Cardiac fibroblast (primary cell): ENCODE results near the gene CD151.
A peak's percentile ranks its signal among the peaks of the same experiment; 100 is the strongest.

Experiments used
- DNase-seq, 2 donors: peaks; one replicate each; pipeline versions ENCODE4 v3.0.0 to v3.0.0-alpha.2; 2010; ENCODE audit warnings: low read depth in 2 of 2
- H3K4me3 ChIP-seq, 2 donors: replicated peaks in 1 of 2; 1 replicate in 1 of 2; 2 replicates in 1 of 2; pipeline ENCODE4 v1.5.1; 2011; ENCODE audit warnings: low read depth in 2 of 2, low read length in 2 of 2, mild to moderate bottlenecking in 2 of 2, moderate library complexity in 1 of 2
- TF ChIP-seq, protein P1 (sequence below): IDR thresholded peaks from one replicate; pipeline ENCODE4 v1.5.1; 2011; ENCODE audit warnings: low read depth, mild to moderate bottlenecking, low read length, inconsistent platforms

CD151 gene

DNA sequence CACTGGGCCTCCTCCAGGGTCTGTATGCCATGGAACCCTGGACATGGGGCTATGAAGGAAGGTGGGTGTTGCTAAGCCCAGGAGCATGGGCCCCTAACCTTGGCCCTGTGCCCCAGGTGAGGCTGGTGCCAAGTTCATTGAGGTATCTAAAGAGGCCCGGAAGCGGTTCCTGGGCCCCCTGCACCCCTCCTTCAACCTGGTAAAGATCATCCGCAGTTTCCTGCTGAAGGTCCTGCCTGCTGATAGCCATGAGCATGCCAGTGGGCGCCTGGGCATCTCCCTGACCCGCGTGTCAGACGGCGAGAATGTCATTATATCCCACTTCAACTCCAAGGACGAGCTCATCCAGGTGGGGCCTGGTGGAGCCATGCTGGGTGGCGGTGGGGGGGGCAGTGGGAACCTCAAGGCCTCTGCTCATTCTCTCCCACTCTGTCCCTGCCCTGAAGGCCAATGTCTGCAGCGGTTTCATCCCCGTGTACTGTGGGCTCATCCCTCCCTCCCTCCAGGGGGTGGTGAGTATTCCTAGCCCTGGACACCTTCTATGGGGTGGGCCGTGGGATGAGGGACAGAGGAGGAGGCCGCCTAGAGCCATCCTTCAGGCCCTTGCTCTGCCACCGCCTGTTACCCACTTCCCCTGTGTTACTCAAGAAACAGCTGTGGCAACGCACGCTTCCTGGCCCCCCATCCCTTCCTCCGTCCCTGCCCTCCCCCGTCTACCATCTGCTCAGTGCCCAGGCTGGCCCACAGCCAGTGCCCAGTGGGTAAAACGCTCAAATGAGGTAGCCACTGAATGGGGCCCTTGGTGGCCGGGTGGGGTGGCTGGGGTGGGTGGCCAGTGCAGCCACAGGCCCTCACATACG lies 11.0 kb upstream of the CD151 start:
- peak overlapping the region in 1 of 2 donors; percentile 76 for H3K4me3 ChIP-seq
- no peak for DNase-seq
- TF ChIP-seq, protein P1, sequence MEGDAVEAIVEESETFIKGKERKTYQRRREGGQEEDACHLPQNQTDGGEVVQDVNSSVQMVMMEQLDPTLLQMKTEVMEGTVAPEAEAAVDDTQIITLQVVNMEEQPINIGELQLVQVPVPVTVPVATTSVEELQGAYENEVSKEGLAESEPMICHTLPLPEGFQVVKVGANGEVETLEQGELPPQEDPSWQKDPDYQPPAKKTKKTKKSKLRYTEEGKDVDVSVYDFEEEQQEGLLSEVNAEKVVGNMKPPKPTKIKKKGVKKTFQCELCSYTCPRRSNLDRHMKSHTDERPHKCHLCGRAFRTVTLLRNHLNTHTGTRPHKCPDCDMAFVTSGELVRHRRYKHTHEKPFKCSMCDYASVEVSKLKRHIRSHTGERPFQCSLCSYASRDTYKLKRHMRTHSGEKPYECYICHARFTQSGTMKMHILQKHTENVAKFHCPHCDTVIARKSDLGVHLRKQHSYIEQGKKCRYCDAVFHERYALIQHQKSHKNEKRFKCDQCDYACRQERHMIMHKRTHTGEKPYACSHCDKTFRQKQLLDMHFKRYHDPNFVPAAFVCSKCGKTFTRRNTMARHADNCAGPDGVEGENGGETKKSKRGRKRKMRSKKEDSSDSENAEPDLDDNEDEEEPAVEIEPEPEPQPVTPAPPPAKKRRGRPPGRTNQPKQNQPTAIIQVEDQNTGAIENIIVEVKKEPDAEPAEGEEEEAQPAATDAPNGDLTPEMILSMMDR: no peak

DNA sequence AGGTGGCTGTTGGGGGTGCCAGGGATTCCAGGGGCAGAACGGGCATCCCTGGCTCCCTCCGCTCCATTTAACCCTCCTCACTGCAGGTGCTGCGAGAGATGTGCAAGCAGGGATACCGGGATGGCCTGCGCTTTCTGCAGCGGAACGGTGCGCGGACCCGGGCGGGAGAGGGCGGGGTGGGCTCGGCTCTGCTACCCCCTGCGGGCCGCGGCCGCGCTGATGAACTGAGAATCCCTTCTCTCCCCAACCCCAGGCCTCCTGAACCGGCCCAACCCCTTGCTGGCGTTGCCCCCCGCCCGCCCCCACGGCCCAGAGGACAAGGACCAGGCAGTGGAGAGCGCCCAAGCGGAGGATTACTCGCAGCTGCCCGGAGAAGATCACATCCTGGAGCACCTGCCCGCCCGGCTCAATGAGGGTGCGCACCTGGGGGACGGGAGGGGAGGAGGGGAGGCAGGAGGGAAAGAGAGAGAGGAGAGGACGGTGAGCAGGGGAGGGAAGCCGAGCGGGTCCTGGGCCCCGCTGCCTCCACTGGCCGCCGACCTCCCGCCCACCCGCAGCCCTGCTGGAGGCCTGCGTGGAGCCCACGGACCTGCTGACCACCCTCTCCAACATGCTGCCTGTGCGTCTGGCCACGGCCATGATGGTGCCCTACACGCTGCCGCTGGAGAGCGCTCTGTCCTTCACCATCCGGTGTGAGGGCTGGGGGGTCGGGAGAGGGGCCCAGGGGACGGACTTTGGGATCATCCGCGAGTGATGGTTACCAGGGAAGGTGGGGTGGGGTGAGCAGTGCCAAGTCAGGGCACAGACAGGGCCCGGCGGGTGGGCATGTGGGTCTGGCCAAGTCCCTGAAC lies 9.1 kb upstream of the CD151 start:
- no peak overlapping the region for H3K4me3 ChIP-seq
- TF ChIP-seq, protein P1: no peak
- no peak for DNase-seq

DNA sequence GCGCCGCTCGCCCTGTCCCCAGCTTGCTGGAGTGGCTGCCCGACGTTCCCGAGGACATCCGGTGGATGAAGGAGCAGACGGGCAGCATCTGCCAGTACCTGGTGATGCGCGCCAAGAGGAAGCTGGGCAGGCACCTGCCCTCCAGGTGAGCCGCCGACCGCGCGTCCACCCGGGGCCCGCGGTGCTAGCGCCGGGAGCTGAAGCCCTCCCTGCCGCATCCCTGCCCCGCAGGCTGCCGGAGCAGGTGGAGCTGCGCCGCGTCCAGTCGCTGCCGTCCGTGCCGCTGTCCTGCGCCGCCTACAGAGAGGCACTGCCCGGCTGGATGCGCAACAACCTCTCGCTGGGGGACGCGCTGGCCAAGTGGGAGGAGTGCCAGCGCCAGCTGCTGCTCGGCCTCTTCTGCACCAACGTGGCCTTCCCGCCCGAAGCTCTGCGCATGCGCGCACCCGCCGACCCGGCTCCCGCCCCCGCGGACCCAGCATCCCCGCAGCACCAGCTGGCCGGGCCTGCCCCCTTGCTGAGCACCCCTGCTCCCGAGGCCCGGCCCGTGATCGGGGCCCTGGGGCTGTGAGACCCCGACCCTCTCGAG lies 8.4 kb upstream of the CD151 start:
- TF ChIP-seq, protein P1: no peak
- H3K4me3 ChIP-seq: no peak overlapping the region
- no peak for DNase-seq

DNA sequence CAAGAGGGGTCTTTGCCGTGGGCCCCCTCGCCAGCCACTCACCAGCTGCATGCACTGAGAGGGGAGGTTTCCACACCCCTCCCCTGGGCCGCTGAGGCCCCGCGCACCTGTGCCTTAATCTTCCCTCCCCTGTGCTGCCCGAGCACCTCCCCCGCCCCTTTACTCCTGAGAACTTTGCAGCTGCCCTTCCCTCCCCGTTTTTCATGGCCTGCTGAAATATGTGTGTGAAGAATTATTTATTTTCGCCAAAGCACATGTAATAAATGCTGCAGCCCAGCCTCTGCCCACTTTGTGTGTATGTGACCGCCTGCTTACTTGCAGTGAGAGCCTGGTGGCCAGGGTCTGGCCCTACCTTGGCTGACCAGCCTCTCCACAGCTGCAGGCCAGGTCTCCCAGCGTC lies 7.8 kb upstream of the CD151 start:
- H3K4me3 ChIP-seq: no peak overlapping the region
- no peak for DNase-seq
- TF ChIP-seq, protein P1: no peak

DNA sequence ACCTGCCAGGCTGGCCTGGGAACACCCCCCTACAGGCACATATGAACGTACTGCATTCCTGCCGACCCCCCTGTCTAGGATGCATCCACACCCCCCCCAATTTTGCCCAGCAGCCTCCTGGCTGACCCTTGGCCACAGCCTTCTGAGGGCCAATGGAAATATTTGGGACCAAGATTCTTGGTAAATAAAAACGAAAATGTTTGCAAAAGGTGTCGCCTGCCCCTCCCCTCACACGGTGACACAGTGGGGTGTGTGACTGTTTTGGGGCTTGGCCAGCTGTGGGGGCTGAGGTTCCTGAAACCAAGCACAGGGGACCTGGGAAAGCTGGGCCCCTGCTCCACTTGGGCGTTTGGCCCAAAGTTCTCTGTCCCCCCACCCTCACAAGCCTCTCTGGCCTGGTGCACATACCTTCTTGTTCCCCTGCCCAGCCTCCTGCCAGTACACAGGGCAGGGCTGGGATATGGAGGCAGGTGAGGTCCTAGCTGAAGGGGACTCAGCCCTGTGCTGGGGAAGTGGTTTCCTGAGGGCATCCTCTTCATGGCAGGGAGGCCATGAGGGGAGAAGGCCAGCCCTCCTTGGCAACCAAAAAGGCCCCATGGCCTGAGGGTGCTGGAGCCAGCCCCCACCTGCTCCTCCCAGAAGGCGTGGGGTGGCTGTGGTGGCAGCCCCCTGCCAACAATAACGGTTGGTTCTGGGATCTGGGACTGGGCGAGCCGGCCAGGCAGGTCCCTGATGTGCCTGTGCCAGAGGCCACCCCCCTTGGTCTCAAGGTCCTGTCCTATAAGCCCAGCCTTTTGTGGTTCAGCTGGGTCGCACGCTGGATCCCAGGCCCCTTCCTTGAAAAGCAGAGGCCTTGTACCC lies 7.2 kb upstream of the CD151 start:
- no peak overlapping the region for H3K4me3 ChIP-seq
- TF ChIP-seq, protein P1: no peak
- DNase-seq: no peak

DNA sequence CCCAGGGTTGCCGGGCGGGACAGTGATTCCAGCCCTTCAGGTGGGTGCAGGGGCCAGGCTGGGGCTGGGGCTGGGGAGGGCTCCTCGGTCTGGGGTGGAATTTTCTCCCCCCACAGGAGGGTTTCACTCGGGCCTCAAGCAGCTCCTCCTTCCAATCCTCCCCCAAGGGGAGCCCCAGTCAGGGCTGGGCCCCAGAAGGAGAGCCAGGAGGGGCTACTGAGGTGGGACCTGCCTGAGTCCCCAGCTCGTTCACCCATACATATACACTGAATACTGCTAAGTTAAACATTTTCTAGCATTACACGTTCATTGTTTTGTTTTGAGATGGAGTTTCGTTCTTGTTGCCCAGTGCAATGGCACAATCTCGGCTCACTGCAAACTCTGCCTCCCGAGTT lies 6.5 kb upstream of the CD151 start:
- H3K4me3 ChIP-seq: no peak overlapping the region
- TF ChIP-seq, protein P1: no peak
- no peak for DNase-seq
